MM.1S (cell line): Measurements from ENCODE around the gene TFEC.

Source experiments
- DNase-seq: peaks from one replicate; pipeline ENCODE4 v3.0.0-alpha.2; 2015
- H2AFZ ChIP-seq: fragments of 300-600 bp; sonication (generic); 2 replicates; pipeline ENCODE4 v1.6.0; 2016; ENCODE audit warnings: antibody characterized with exemption, low read length
- H3F3A ChIP-seq: fragments of 300-600 bp; sonication (generic); 2 replicates; pipeline ENCODE4 v1.6.1; 2016; ENCODE audit warnings: mild to moderate bottlenecking, antibody characterized with exemption, low read length, moderate library complexity, mixed read lengths; ENCODE audit not compliant: insufficient read depth
- H3K27ac ChIP-seq: fragments of 300-600 bp; sonication (generic); 2 replicates; pipeline ENCODE4 v1.5.1; 2016; ENCODE audit warnings: mild to moderate bottlenecking, low read length
- H3K27me3 ChIP-seq: fragments of 300-600 bp; sonication (generic); replicated peaks from 2 replicates; pipeline ENCODE4 v1.6.0; 2016; ENCODE audit warnings: low read length; ENCODE audit not compliant: insufficient read depth
- H3K36me3 ChIP-seq: fragments of 300-600 bp; sonication (generic); replicated peaks from 2 replicates; pipeline ENCODE4 v1.6.1; 2016; ENCODE audit warnings: mild to moderate bottlenecking, low read length, mixed read lengths; ENCODE audit not compliant: insufficient read depth
- H3K4me1 ChIP-seq: fragments of 300-600 bp; sonication (generic); 2 replicates; pipeline ENCODE4 v1.6.1; 2016; ENCODE audit warnings: low read length, mixed read lengths
- H3K4me2 ChIP-seq: fragments of 300-600 bp; sonication (generic); 2 replicates; pipeline ENCODE4 v1.6.0; 2016; ENCODE audit warnings: low read depth, low read length
- H3K4me3 ChIP-seq: fragments of 300-600 bp; sonication (generic); 2 replicates; pipeline ENCODE4 v1.5.1; 2016; ENCODE audit warnings: low read length, mixed read lengths
- H3K79me2 ChIP-seq: fragments of 300-600 bp; sonication (generic); 2 replicates; pipeline ENCODE4 v1.6.1; 2016; ENCODE audit warnings: mixed run types, low read length, mixed read lengths
- H3K9ac ChIP-seq: fragments of 300-600 bp; sonication (generic); 2 replicates; pipeline ENCODE4 v1.6.1; 2016; ENCODE audit warnings: low read length, mixed read lengths
- H3K9me2 ChIP-seq: fragments of 300-600 bp; sonication (generic); replicated peaks from 2 replicates; pipeline ENCODE4 v1.6.1; 2016; ENCODE audit warnings: mild to moderate bottlenecking, low read length, mixed read lengths; ENCODE audit not compliant: insufficient read depth
- H3K9me3 ChIP-seq: fragments of 300-600 bp; sonication (generic); replicated peaks from 2 replicates; pipeline ENCODE4 v1.6.1; 2016; ENCODE audit warnings: mild to moderate bottlenecking, low read length, mixed read lengths; ENCODE audit not compliant: insufficient read depth
- H4K20me1 ChIP-seq: fragments of 300-600 bp; sonication (generic); 2 replicates; pipeline ENCODE4 v1.6.1; 2016; ENCODE audit warnings: mild to moderate bottlenecking, low read length, moderate library complexity, mixed read lengths; ENCODE audit not compliant: insufficient read depth
- EZH2 ChIP-seq: fragments of 300-600 bp; sonication (generic); optimal IDR thresholded peaks from 2 replicates; pipeline ENCODE3; 2017; ENCODE audit warnings: low read depth, mild to moderate bottlenecking, antibody characterized with exemption, low read length, mixed read lengths
- EZH2phosphoT487 ChIP-seq: fragments of 300-600 bp; sonication (generic); IDR thresholded peaks from 2 replicates; pipeline ENCODE4 v1.6.1; 2018; ENCODE audit warnings: antibody characterized with exemption, low read length
- TF ChIP-seq, protein P1 (sequence below): fragments of 300-600 bp; sonication (generic); IDR thresholded peaks from 2 replicates; pipeline ENCODE4 v1.5.1; 2016; ENCODE audit warnings: antibody characterized with exemption, low read length, mixed read lengths

The TFEC gene

DNA sequence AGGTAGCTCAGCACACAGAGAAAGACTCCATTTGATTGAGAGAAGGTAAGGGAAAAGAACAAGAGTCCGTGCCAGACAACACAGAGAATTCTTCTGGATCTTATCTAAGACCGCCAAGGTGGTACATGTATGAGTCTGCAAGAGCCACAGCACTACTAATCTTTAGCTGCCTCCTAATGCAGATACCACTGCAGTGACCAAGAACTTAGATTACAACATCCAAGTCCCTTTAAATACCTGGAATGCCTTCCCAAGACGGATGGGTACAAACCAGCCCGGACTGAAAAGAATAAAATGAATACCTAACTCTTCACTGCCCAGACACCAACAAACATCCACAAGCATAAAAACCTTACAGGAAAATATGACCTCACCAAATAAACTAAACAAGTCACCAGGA lies 33.3 kb downstream of the TFEC start:
- TF ChIP-seq EZH2 (no peak), EZH2phosphoT487 (no peak)
- TF ChIP-seq, protein P1, sequence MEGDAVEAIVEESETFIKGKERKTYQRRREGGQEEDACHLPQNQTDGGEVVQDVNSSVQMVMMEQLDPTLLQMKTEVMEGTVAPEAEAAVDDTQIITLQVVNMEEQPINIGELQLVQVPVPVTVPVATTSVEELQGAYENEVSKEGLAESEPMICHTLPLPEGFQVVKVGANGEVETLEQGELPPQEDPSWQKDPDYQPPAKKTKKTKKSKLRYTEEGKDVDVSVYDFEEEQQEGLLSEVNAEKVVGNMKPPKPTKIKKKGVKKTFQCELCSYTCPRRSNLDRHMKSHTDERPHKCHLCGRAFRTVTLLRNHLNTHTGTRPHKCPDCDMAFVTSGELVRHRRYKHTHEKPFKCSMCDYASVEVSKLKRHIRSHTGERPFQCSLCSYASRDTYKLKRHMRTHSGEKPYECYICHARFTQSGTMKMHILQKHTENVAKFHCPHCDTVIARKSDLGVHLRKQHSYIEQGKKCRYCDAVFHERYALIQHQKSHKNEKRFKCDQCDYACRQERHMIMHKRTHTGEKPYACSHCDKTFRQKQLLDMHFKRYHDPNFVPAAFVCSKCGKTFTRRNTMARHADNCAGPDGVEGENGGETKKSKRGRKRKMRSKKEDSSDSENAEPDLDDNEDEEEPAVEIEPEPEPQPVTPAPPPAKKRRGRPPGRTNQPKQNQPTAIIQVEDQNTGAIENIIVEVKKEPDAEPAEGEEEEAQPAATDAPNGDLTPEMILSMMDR, result no peak
- Histone ChIP-seq H3K4me3 (no peak overlapping the region), H3K27me3 (no peaks in the 10 kb centered on the region), H3K9ac (no peak overlapping the region), H3K4me2 (no peak overlapping the region), H4K20me1 (no peaks in the 10 kb centered on the region), H2AFZ (no peak overlapping the region), H3K36me3 (no peaks in the 10 kb centered on the region), H3K4me1 (no peaks in the 10 kb centered on the region), H3K79me2 (no peaks in the 10 kb centered on the region), H3F3A (no peaks in the 10 kb centered on the region), H3K27ac (no peak overlapping the region), H3K9me2 (no peaks in the 10 kb centered on the region), H3K9me3 (no peaks in the 10 kb centered on the region)
- no peak for DNase-seq

DNA sequence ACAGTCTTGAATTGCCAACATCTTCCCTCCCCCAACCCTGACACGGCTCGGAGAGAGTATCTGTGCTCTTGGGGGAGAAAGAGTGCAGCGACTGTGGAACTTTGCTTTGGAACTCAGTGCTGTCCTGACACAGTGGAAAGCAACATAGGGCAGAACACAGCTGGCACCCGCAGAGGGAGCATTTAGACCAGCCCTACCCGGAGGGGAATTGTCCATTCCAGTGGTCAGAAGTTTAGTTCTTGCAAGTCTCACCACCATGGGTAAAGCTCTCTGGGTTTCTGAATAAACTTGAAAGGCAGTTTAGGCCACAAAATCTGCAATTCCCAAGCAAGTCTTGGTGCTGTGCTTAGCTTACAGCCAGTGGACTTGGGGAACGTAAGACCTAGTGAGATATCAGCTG lies 34.9 kb downstream of the TFEC start:
- Histone ChIP-seq H3K79me2 (no peaks in the 10 kb centered on the region), H3K4me3 (no peak overlapping the region), H3K9me3 (no peaks in the 10 kb centered on the region), H3K4me2 (no peak overlapping the region), H3K9ac (no peak overlapping the region), H3K36me3 (no peaks in the 10 kb centered on the region), H3K4me1 (no peaks in the 10 kb centered on the region), H3F3A (no peaks in the 10 kb centered on the region), H3K27me3 (no peaks in the 10 kb centered on the region), H3K27ac (no peak overlapping the region), H3K9me2 (no peaks in the 10 kb centered on the region), H2AFZ (no peak overlapping the region), H4K20me1 (no peaks in the 10 kb centered on the region)
- TF ChIP-seq EZH2phosphoT487, result no peak
- TF ChIP-seq, protein P1, result no peak
- no peak for TF ChIP-seq EZH2
- DNase-seq, result no peak

DNA sequence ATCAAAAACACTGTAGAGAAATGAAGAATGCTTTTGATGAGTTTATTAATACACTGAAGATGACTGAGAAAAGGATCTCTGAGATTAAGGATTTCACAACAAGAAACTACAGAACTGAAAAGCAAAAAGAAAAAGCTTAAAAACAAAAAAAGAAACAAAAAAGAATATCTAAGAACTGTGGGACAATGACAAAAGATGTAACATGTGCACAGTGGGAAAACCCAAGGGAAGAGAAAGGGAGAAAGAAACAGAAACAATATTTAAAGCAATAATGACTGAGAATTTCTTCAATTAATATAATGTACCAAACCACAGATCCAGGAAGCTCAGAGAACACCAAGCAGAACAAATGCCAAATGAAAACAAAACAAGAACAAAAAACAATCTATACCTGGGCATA lies 42.2 kb downstream of the TFEC start:
- H3K9ac ChIP-seq, result no peak overlapping the region
- DNase-seq, result no peak
- no peaks in the 10 kb centered on the region for H4K20me1 ChIP-seq
- H3K9me2 ChIP-seq, result no peaks in the 10 kb centered on the region
- no peak overlapping the region for H3K4me2 ChIP-seq
- TF ChIP-seq, protein P1, result no peak
- TF ChIP-seq EZH2phosphoT487 (no peak), EZH2 (no peak)
- no peaks in the 10 kb centered on the region for H3K9me3 ChIP-seq
- H3K4me3 ChIP-seq, result no peak overlapping the region
- H3K36me3 ChIP-seq, result no peaks in the 10 kb centered on the region
- H3K79me2 ChIP-seq, result no peaks in the 10 kb centered on the region
- no peak overlapping the region for H2AFZ ChIP-seq
- no peak overlapping the region for H3K27ac ChIP-seq
- no peaks in the 10 kb centered on the region for H3K4me1 ChIP-seq
- H3K27me3 ChIP-seq, result no peaks in the 10 kb centered on the region
- no peaks in the 10 kb centered on the region for H3F3A ChIP-seq
